NCI-H2196 (cell line): Measurements from ENCODE around the gene ICA1L.
"Not testable (repeated sequence)": the region's sequence is repeated elsewhere in the genome, so short reads cannot be mapped to it uniquely, and the experiment has no call there.

Source experiments
- DNase-seq: peaks from one replicate; lab custom pipeline; 2025; ENCODE audit not compliant: unreplicated experiment; lab: John Stamatoyannopoulos, UW

ICA1L gene

GRCh38 chr2:202871300-202872141 lies at the start of gene ICA1L:
Gene ICA1L, minus strand, starts transcription at chr2:202871766. Its CDS starts 42,757 bp downstream, at chr2:202829009.
- DNase-seq: peak; percentile 78

- DNase-seq: no peak
Measured at GRCh38 chr2:202918860-202919259, 47.3 kb upstream of the ICA1L start.

DNA sequence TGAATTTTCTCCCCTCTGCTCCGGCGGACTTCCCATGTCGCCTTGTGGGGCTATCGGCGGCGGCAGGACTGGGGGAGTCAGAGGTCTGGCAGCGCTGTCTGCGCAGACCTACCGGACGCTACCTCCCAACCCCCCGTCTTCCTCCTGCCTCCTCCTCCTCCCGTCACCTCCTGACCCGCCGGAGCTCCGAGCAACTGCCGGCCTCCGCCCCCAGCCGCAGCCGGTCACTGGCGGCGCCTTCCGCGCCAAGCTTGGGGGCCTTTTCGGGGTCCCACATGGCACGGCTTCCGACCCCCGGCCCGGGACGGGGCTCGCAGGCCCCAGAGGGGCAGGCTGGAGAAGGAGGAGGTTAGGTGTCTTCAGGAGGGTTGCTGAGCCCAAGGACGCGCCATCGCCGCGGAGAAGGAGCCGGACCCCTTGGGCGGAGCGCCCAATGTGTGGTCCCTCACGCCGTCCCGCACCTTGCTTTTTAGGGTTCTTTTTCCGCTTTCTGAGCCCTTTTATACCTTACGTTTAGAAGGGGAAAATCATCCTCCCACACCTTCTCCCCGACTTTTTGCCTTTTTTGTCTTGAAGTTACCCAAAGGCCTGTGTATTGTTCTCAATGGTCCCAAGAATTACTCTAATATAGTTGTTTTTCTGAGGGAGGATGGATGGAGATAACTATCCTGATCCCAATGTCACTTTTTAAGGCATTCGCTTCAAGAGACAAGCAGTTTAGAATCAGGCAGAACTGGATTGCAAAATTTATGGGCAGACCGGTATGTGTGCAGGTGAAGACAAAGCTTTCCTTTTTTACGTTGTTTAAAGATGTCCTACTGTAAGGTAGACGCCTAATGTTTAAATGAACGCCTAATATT lies 41.0 kb upstream of the ICA1L start:
- DNase-seq: not testable (repeated sequence)

- peak; percentile 94 for DNase-seq
Measured at GRCh38 chr2:202911512-202912341, 40.2 kb upstream of the ICA1L start, which contains the start of the genes CARF and WDR12. Gene CARF, plus strand, starts transcription at chr2:202912275. Its CDS starts 29,628 bp downstream, at chr2:202941903. Gene WDR12, minus strand, starts transcription at chr2:202911673. Its CDS starts 197 bp downstream, at chr2:202911476.

- no peak for DNase-seq
Measured at GRCh38 chr2:202911203-202911511, 39.6 kb upstream of the ICA1L start.

DNA sequence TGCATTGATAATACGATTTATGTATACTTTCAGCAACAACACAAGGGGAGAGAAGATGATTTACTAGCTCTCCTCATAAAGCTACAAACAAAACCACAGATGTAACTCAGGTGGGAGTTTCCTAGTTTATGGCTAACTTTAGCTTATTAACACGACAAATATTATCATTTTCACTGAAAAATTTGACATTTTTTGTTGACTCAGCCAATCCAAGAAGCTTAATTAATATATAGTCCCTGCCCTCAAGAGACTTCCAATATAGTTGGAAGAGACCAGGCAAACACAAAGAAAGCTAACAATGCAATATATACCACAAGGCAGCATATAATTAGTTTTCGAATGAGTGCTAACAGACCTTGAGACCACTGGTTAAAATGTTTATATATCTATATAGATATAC lies 39.1 kb upstream of the ICA1L start:
- DNase-seq: no peak

- DNase-seq: not testable (repeated sequence)
Measured at GRCh38 chr2:202910250-202910649, 38.7 kb upstream of the ICA1L start.

DNA sequence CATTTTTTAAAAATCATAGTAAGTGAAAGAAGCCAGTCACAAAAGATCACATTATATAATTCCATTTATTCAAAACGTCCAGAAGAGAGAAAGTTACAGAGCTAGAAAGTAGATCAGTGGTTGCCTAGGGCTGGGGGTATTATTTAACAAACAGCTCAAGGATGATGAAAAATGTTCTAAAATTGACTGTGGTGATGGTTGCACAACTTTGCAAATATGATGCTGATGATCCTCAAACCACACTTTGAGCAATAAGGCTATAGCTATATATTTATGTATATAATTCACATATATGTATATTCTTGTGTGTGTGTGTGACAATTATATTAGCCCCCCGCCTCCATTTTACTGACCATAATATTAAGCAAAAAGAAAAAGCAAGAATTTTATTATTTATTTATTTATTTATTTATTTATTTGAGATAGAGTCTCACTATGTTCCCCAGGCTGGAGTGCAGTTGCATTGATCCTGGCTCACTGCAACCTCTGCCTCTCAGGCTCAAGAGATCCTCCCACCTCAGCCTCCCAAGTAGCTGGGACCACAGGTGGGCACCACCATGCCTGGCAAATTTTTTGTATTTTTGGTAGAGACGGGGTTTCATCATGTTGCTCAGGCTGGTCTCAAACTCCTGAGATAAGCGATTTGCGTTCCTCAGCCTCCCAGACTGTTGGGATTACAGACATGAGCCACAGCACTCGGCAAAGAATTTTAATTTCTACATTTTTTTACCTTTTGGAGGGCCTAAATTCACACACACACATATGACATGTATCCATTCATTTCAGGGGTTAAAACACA lies 38.0 kb upstream of the ICA1L start:
- DNase-seq: no peak

DNA sequence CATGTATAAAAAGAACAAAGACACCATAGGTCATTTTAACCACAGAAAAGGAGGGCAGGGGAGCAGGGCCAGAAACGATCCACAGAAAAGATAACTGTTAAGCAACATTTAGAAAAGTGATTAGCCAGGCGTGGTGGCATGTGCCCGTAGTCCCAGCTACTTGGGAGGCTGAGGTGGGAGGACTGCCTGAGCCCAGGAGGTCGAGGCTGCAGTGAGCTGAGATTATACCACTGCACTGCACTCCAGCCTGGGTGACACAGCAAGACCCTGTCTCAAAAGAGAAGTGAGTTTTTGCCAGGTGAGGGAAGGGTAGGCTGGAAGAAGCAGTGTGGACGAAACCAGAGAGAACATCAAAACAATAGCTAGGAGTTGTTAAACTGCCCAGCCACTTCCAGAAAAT lies 36.6 kb upstream of the ICA1L start:
- DNase-seq: no peak

GRCh38 chr2:202905507-202905906 lies 33.9 kb upstream of the ICA1L start:
- not testable (repeated sequence) for DNase-seq

GRCh38 chr2:202885190-202885589 lies 13.6 kb upstream of the ICA1L start:
- DNase-seq: no peak

DNA sequence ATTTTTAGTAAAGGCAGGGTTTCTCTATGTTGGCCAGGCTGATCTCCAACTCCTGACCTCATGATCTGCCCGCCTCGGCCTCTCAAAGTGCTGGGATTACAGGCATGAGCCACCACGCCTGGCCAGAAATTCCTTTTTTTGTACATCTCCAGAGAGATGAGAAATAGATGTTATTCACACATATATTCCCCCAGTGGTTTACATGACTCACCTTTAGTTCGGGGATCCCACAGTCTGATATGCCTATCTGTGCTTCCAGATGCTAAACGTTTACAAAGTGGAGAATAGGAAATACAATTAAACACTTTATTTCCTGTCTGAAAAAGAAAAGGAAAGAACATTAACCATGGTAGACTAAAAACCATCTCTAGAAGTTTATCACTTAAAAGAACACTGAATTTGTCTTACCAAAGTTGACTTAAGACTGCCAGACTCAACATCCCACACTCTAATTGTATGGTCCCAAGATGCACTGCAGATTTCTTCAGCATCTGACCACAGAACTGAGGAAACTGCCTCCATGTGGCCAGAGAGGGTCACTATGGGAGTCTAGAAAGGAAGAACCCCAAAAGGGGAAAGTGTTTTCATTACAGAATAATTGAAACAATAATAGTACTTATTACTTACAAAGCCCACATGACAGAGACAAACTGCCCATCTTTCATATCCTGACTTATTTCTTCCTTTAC lies 12.6 kb upstream of the ICA1L start:
- DNase-seq: no peak

- DNase-seq: no peak
Measured at GRCh38 chr2:202881570-202881969, 10.0 kb upstream of the ICA1L start.

- DNase-seq: no peak
Measured at GRCh38 chr2:202877699-202878098, 6.1 kb upstream of the ICA1L start.

GRCh38 chr2:202870431-202871299 lies 901 bp downstream of the ICA1L start:
- peak; percentile 91 for DNase-seq

DNA sequence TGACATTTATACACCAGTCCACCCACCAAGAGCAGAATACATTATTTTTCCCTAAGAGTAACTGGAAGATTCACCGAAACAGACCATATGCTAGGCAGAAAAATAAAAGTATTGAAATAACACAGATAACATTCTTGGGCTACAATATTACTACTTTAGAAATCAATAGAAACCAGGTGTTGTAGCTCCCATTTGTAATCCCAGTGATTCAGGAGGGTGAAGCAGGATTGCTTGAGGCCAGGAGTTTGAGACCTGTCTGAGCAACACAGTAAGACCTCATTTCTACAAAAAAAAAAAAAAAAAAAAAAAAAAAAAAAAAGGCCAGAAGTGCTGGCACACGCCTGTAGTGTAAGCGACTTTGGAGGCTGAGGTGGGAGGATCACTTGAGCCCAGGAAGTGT lies 9.6 kb downstream of the ICA1L start:
- no peak for DNase-seq

GRCh38 chr2:202858601-202859000 lies 13.0 kb downstream of the ICA1L start:
- DNase-seq: no peak

DNA sequence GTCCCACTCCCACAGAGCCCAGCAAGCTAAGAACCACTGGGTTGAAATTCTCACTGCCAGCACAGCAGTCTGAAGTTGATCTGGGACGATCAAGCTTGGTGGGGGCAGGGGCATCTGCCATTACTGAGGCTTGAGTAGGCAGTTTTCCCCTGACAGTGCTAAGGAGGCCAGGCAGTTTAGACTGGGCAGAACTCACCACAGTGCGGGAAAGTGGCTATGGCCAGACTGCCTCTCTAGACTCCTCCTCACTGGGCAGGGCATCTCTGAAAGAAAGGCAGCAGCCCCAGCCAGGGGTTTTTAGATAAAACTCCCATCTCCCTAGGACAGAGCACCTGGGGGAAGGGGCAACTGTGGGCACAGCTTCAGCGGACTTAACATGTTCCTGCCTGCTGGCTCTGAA lies 22.2 kb downstream of the ICA1L start:
- DNase-seq: not testable (repeated sequence)

DNA sequence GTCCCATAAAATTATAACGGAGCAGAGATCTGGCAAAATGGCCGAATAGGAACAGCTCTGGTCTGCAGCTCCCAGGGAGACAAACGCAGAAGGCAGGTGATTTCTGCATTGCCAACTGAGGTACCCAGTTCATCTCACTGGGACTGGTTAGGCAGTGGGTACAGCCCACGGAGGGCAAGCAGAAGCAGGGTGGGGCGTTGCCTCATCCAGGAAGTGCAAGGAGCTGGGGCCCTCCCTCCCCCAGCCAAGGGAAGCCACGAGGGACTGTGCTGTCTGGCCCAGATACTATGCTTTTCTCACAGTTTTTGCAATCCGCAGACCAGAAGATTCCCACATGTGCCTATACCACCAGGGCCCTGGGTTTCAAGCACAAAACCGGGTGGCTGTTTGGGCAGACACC lies 22.8 kb downstream of the ICA1L start:
- no peak for DNase-seq
